Activated B cell treated with CpG ODN at 0.5 μM for 24 hours (primary cell): ENCODE data around the gene RMRP. TPM values are rescaled to one million over a fixed set of nuclear protein-coding genes. Genes with fewer than 3 reads are reported as not detected.

Experiments
- ATAC-seq: fragments of 200-7000 bp; cut with Tn5 transposase; one replicate; pipeline ENCODE4 v1.10.0; 2021; ENCODE audit warnings: low read depth, mild to moderate bottlenecking, moderate library complexity
- CTCF ChIA-PET: fragments of 350-600 bp; sonication (Branson Sonifier 250); formaldehyde crosslinking; loops from one replicate; lab custom pipeline; 2021; ENCODE audit warnings: antibody characterized with exemption; lab: Charles Lee
- POLR2A ChIA-PET: fragments of 350-600 bp; sonication (Branson Sonifier 250); formaldehyde crosslinking; loops from one replicate; lab custom pipeline; 2021; ENCODE audit warnings: antibody characterized with exemption; lab: Charles Lee
- DNase-seq: peaks from one replicate; pipeline ENCODE4 v3.0.0; 2022
- H3K27ac Mint-ChIP-seq: one replicate; pipeline ENCODE4 v1.8.0; 2020; ENCODE audit warnings: mixed read lengths
- H3K27me3 Mint-ChIP-seq: one replicate; pipeline ENCODE4 v1.8.0; 2021; ENCODE audit warnings: mixed read lengths
- H3K36me3 Mint-ChIP-seq: one replicate; pipeline ENCODE4 v1.8.0; 2021; ENCODE audit warnings: low read depth, mixed read lengths
- H3K4me1 Mint-ChIP-seq: one replicate; pipeline ENCODE4 v1.8.0; 2021; ENCODE audit warnings: mixed read lengths
- H3K4me3 Mint-ChIP-seq: one replicate; pipeline ENCODE4 v1.8.0; 2020; ENCODE audit warnings: mild to moderate bottlenecking, mixed read lengths
- H3K9me3 Mint-ChIP-seq: one replicate; pipeline ENCODE4 v1.8.0; 2020; ENCODE audit warnings: mixed read lengths
- CTCF ChIP-seq: fragments of 200-600 bp; IDR thresholded peaks from one replicate; pipeline ENCODE4 v1.8.0; 2022; ENCODE audit warnings: antibody characterized with exemption, mild to moderate bottlenecking
- intact Hi-C: fragments of 100-400 bp; cut with micrococcal nuclease; formaldehyde crosslinking; loops from one replicate; pipeline ENCODE4 v1.15.1; 2024
- total RNA-seq: library from RNA; stranded (reverse); gene quantifications from 2 replicates; pipeline ENCODE4 v1.2.3, GENCODE V29; 2022

The RMRP gene
- total RNA-seq, 1 donor from 2014 or later: 9,516 TPM

- ChIA-PET POLR2A (interaction anchor here (1.0 to 18.0 kb wide), 8 partner anchors 13 to 97 kb away, joined by 3 to 549 read pairs (median 30); partner anchors contain the start of genes CD72, CREB3, TESK1 and TLN1), CTCF (interaction anchor here (0.6 to 12.0 kb wide), 15 partner anchors 11 to 129 kb away, joined by 3 to 127 read pairs (median 6); partner anchors contain the start of genes CD72 and TESK1)
- no peak for TF ChIP-seq CTCF
- Mint-ChIP-seq H3K27ac (peak overlapping the region; percentile 99), H3K27me3 (peaks cover 5% of the 10 kb centered on the region), H3K4me1 (peaks cover 78% of the 10 kb centered on the region), H3K9me3 (no peaks in the 10 kb centered on the region), H3K4me3 (peak overlapping the region; percentile 88), H3K36me3 (peaks cover 33% of the 10 kb centered on the region)
- ATAC-seq: no peak
- intact Hi-C loops: loop anchor here (1.0 to 2.0 kb wide), 3 partner anchors 21 to 671 kb away; partner anchors contain the start of gene DNAJB5
- DNase-seq: no peak
Measured at GRCh38 chr9:35659340-35659739, 1.5 kb upstream of the RMRP start.

GRCh38 chr9:35658968-35659220 lies 1.1 kb upstream of the RMRP start:
- POLR2A ChIA-PET: interaction anchor here (1.0 to 18.0 kb wide), 13 partner anchors 12 to 556 kb away, joined by 3 to 549 read pairs (median 12); partner anchors contain the start of genes CD72, CREB3, STOML2 and TESK1
- CTCF ChIA-PET: interaction anchor here (0.6 to 12.0 kb wide), 16 partner anchors 11 to 130 kb away, joined by 3 to 127 read pairs (median 5); partner anchors contain the start of genes CD72, GBA2, RGP1 and TESK1

GRCh38 chr9:35658137-35658967 lies 533 bp upstream of the RMRP start, which contains the start of gene CCDC107:
TSS of gene CCDC107 (plus strand) at chr9:35658292. CDS start at chr9:35658380, 88 bp downstream.
- Mint-ChIP-seq H3K27ac (peak within 1 kb of the TSS; percentile 99), H3K36me3 (peaks cover 33% of the 10 kb centered on the region), H3K9me3 (no peaks in the 10 kb centered on the region), H3K27me3 (peaks cover 5% of the 10 kb centered on the region), H3K4me1 (peaks cover 85% of the 10 kb centered on the region), H3K4me3 (peak within 1 kb of the TSS; percentile 88)
- DNase-seq (peak; percentile 89), ATAC-seq (peak; percentile 68)
- intact Hi-C loops: loop anchor here (1.0 to 2.0 kb wide), 7 partner anchors 22 to 670 kb away; partner anchors contain the start of genes CREB3, DNAJB5, HINT2 and TLN1
- ChIA-PET CTCF (interaction anchor here (0.8 to 12.0 kb wide), 18 partner anchors 11 to 130 kb away, joined by 3 to 127 read pairs (median 6); partner anchors contain the start of genes CD72, CREB3, GBA2 and RGP1), POLR2A (interaction anchor here (0.5 to 18.0 kb wide), 26 partner anchors 8 to 555 kb away, joined by 3 to 549 read pairs (median 4); partner anchors contain the start of genes CD72, CREB3, FAM221B and HINT2)
- peak; percentile 20 for TF ChIP-seq CTCF

More at GRCh38 chr9:35658968-35659220, 1.1 kb upstream of the RMRP start:
- ATAC-seq: no peak
- peaks cover 33% of the 10 kb centered on the region for H3K36me3 Mint-ChIP-seq
- H3K9me3 Mint-ChIP-seq: no peaks in the 10 kb centered on the region
- H3K27ac Mint-ChIP-seq: peak overlapping the region; percentile 99
- H3K27me3 Mint-ChIP-seq: peaks cover 5% of the 10 kb centered on the region
- intact Hi-C loops: loop anchor here (1.0 to 2.0 kb wide), 8 partner anchors 22 to 670 kb away; partner anchors contain the start of genes CREB3, DNAJB5, HINT2 and TLN1
- H3K4me3 Mint-ChIP-seq: peak overlapping the region; percentile 88
- no peak for TF ChIP-seq CTCF
- DNase-seq: no peak
- H3K4me1 Mint-ChIP-seq: peaks cover 83% of the 10 kb centered on the region

GRCh38 chr9:35656831-35657545 lies 831 bp downstream of the RMRP start:
- TF ChIP-seq CTCF: no peak
- CTCF ChIA-PET: interaction anchor here (1.0 to 12.0 kb wide), 10 partner anchors 10 to 100 kb away, joined by 3 to 127 read pairs (median 7); partner anchors contain the start of genes CD72, CREB3, TESK1 and TLN1
- intact Hi-C loops: loop anchor here (1.0 to 2.0 kb wide), 5 partner anchors 8 to 540 kb away; partner anchors contain the start of gene ARHGEF39
- no peak for DNase-seq
- Mint-ChIP-seq H3K4me1 (peaks cover 74% of the 10 kb centered on the region), H3K36me3 (peaks cover 32% of the 10 kb centered on the region), H3K27me3 (peaks cover 5% of the 10 kb centered on the region), H3K4me3 (peak overlapping the region; percentile 88), H3K27ac (peak overlapping the region; percentile 99), H3K9me3 (no peaks in the 10 kb centered on the region)
- POLR2A ChIA-PET: interaction anchor here (0.6 to 18.0 kb wide), 17 partner anchors 8 to 172 kb away, joined by 3 to 549 read pairs (median 6); partner anchors contain the start of genes ARHGEF39, CD72, CREB3 and FAM221B
- peak; percentile 3 for ATAC-seq
